GM12801 (cell line): ENCODE results near the gene ELF2.

ENCODE experiments used
- CTCF ChIP-seq: IDR thresholded peaks from one replicate; pipeline ENCODE4 v1.5.1; 2011; ENCODE audit warnings: control low read depth; ENCODE audit not compliant: insufficient read length; ENCODE audit errors: extremely low read depth

ELF2 gene

DNA sequence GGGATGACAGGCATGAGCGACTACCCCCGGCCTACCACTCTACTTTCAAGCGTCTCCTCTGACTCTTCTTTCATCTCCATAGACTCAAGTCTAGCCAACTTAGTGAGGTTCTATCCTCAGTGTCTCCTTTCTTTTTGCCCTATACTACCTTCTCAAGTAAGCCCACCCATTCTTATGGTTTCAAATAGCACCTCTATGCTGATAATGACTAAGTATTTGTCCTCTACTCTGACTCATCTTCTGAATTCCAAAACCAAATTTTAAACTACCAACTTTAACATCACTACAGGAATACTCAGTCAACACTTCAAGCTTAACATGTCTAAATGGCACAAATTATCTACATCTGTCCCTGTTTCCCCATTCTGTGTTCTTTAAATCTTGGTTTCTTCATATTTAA is 47.8 kb downstream of the ELF2 start:
- TF ChIP-seq CTCF: no peak

DNA sequence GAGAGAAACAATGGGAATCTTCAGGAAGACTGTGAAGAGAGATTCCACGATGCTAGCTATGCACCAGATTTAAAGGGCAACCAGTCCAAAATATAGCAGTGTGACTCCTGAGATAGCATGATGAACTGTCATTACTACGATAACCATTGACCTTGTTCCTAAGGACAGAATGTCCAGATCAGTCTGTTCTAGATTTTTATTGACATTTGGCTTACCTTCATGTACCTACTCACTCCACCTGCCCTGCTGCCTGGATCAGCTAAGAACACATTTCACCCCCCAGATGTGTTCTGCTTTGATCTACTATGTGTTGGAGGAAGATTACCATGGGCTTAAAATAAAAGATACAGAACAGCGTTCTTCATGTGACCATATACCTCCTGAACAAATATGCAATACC is 50.1 kb downstream of the ELF2 start:
- TF ChIP-seq CTCF: no peak

DNA sequence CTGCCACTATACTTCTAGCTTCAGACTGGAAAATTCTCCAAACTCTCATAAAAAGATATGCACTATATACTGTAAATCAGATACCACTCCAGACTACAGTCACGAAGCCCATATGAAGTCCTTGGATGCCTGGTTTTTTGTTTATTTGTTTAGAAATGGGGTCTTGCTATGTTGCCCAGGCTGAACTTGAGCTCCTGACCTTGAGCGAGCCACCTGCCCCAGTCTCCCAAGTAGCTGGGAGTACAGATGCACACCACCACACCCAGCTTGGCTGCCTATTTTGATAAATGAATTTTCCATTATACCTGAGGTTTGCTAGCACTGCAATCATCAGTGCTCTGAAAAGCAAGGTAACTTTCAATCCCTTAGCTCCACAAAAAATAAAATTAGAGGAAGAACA is 53.1 kb downstream of the ELF2 start:
- TF ChIP-seq CTCF: no peak

- TF ChIP-seq CTCF: no peak
These were observed 58.7 kb downstream of the ELF2 start for GRCh38 chr4:139118365-139118764.

- TF ChIP-seq CTCF: no peak
These were observed 61.8 kb downstream of the ELF2 start for GRCh38 chr4:139115226-139115625.

DNA sequence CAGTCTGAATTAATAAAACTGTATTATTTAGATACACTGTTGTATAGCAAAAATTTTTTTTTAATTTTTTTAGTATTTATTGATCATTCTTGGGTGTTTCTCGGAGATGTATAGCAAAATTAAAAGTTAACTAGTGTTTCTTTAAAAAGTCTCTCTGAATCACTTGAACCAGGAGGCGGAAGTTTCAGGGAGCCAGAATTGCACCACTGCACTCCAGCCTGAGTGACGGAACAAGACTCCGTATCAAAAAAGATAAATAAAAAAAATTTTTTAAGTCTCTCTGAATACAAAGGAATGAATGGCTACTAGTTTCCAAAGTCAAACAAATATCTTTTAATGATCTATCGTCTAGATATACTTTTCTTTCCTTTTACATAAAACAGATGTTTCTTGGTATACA is 64.4 kb downstream of the ELF2 start:
- no peak for TF ChIP-seq CTCF

DNA sequence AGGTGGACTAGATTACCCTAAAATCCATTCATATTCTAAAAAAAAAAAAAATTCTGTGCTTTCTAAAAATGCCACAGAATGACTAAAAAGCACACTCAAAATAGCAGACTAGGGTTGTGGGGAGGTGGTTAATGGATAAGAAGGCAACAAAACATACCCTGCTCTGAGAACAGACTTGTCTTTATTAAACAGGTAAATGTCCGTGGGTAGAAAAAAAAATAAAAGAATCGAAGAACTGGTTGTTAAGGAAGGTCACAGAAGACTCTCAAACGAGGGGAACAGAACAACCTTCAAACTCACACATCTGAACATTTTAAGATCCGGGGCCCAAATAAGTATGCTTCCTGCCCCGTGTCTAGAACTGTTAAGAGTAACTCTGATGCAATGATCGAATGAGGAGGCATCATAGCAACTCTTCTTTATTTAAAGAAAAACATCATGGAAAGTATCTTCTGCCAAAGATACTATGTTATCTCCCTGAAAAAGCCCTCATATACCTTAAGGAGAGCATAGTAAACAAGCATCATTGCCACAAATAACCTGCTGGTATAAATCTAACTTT is 68.4 kb downstream of the ELF2 start:
- no peak for TF ChIP-seq CTCF
